ENCODE measurements around the gene OTOG.

Gene OTOG

DNA sequence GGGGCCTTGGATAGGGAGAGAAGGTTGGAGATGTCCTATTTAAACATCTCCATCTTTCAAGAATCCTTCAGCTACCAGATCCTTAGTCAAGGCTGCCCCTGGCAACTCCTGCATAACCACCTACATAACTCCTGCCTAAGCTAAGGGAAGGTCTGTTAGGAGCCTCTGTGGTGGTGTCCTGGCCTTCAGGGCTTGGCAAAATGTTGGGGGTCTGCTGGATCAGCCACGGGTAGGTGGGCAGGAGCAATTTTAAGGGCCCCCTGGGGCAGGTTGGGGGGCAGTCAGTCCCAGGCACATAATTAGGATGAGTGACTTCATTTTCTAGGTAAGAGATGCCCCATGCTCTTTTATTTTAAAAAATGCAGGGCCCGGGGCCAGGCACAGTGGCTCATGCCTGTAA lies 28.7 kb upstream of the OTOG start:
- no peak for DNase-seq

DNA sequence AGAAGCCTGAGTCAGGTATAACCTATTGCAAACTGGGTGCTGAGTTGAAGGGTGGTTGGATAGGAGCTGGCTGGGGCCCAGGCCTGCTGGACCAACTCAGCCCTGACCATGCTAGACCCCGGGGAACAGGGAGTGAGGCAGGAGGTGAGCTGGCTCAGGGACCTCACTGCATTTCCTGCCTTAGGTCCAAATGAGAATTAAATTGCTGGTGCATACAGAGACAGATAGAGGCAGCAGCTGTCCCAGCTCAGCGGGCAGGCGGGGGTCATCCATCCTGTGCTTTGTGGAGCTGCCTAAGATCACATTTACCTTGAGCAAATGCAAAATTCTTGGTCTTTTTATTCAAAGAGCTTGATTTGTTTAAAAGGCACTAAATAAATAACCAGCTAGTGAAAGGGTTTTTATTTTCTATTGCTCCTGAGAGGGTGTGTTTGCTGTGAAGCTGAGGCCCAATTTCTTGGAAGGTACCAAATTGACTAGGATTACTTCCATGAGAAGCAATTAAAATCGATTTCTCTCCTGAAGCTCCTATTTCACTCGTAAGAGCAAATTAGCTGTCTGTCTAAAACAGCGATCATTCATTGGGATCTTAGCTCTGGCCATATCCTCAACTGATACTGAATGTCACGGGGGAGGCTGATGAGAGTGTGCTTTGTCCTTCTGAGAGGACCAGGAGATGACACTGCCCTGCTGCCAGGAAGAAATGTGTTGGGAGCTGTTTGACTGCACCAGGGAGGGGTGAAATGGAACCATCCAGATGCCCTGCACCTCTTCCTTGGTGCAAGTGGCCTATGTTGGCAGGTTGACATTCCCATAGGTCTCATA lies 27.8 kb upstream of the OTOG start:
- DNase-seq: no peak

DNA sequence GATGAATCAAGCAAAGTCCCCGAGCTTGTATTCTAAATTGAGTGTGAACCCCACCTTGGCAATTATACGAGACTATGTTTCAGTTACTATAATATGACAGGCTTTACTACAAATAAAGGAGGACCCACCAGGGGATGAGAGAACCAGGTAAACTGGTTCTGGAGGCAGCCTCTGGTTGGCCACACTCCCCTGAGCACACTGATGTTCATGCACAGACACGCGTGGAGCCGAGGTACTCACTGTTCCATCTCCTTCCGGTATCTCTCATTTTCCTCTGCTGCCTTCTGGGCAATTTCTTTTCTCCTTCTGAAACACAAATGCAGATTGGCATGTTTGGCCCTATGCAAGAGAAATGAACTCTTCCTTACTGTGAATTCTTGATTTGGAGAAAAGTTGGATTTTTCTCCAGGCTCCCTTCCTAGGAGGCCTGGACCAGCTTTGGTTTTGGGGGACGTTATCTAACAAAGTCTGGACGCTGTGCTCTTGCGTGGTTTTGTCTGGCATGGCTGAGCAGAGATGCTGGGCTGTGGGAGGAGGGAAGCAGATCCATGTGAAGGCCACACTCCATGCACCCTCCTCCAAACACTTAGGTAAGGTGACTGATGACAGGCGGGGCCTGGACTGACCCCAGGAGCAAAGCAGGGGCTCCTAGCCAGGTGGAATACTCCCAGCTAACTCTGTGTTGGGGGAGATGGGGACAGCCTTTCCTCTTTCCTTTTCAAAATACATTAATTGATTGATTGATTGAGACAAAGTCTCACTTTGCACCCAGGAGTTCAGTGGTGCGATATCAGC lies 25.8 kb upstream of the OTOG start:
- no peak for DNase-seq

DNA sequence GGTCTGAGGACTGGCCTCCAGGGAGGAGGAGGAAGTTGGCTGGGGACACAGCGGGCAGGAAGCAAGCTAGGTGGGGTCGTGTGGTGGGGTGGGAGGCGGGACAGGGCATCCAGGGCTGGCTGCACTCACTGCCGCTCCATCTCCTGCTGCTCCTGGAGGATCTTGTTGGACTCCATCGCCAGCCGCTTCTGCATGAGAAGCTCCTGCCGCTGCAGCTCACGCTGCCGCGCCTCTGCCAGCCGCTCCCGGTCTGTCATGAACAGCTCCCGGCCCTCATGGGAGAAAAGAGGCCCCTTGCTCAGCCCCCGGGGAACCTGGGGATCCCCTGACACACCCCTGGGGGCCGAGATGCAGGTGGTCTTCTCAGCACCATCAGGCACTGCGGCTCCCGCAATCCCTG lies 24.4 kb upstream of the OTOG start:
- no peak for DNase-seq

DNA sequence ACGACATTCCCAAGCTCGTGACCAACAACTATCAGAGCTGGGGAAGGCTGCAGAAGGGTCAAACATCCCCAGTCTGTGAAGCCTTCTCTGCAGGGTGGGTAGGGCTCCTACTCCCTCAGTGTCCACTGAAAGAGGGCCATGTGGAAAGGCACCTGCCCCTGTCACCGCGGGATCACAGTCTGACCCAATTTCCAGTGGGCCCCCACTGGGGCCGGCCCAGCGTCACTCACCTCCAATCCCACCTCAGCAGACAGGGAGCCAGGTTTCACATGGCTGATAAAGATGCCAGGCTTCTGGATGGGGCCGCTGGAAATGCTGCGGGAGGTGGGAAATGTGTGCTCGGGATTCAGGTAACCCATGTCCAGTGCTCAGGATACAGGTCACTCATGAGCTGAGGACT lies 22.8 kb upstream of the OTOG start:
- DNase-seq: no peak

DNA sequence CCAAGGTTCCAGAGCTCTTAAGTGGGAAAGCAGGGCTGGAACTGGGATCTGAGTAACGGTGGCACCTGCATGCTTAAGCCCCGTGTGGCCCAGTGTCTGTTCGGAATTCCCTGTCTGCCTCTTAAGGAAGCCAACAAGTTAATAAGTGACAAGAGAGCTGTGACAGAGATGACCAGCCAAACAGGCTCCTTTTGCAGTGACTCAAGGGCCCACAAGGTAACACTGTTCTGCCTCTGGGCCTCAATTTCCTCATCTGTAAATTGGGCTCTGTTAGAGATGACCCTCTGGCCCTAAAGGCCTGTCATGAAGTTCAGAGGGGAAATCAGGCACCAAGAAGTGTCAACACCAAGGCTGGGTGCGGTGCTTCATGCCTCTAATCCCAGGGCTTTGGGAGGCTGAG lies 21.5 kb upstream of the OTOG start:
- DNase-seq: no peak

DNA sequence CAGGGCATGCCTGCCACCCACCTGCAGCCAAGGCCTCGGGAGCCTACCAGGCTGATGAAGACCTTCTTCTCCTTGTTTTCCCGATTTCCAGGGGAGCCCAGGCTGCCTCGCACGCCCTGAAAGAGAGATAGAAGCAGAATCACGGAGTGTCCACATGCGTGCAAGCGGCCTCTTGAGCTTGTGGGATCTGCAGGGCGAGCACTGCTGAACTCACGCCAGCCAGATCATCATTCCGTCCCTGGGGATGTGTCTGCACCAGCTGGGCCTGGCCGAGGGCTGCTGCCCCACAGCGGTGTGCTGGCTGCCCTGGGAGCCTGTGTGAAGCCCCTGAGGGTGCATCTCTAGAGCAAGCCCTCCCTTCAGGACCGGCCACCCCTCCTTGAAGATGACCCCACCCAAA lies 20.7 kb upstream of the OTOG start:
- DNase-seq: no peak

DNA sequence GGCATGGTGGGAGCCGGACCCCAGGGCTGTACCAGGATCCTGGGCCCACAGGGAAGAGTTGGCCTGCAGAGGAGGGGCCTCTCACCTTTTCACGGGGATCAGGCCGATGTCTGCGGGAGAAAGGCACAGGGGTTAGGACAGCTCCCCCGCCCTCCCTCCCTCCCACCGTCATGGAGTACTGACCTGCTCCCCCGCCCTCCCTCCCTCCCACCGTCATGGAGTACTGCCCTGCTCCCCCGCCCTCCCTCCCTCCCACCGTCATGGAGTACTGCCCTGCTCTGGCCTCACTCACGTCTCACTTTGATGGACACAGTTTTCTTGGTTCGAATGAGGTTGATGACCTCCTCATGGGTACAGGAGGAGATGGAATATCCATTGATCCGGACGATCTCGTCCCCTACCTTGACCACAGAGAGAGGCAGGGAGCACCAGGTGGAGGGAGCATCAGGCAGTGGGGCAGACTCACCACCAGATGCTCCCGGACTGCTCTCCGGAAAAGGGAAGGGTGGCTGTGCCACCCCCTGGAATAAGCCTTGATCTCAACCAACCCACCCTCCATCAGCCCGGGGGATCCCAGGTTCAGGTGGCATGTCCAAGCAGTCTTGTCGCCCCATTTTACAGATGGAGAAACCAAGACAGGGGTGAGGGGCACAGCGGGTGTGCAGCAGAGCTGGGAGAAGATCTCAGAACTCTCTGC lies 20.0 kb upstream of the OTOG start:
- no peak for DNase-seq

DNA sequence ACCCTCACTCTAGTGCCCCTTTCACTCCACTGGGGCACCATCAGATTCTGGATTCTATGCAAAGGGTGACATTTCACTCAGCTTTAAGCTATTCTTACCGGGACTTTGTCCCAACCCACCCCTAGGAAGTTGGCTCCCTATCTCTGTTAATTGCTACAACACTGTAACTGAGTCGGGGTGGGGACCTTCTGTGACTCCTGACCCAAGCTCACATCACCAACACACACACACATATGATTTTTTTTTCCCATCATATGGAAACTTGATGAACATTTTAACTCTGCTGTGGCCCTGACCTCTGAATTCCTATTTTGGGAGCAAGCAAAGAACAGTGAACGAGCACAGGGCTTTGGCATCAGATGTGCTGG lies 19.4 kb upstream of the OTOG start:
- DNase-seq: no peak

DNA sequence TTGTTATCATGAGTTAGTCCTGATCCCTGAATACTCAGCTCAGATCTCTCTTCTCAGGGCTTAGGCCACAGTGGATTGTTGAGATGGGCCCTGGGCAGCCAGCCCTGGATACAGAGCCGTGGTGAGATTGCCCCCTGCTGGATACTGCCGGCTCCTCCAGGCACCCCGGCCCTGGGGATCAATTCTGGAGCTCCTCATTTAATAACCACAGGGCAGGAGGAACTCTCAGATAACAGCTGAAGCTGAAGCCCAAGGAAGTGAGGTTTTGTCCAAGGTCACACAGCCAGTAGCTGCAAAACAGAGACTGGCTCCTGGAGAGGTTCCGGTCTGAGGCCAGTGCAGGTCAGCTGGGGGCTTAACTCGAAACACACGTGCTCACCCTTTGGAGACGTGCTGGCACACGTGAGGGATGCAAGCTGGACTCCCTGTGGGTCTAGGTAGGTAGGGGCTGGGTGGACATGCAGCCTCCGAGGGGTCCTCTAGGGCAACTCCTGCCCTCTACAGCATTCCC lies 18.8 kb upstream of the OTOG start:
- peak; percentile 15 for DNase-seq

DNA sequence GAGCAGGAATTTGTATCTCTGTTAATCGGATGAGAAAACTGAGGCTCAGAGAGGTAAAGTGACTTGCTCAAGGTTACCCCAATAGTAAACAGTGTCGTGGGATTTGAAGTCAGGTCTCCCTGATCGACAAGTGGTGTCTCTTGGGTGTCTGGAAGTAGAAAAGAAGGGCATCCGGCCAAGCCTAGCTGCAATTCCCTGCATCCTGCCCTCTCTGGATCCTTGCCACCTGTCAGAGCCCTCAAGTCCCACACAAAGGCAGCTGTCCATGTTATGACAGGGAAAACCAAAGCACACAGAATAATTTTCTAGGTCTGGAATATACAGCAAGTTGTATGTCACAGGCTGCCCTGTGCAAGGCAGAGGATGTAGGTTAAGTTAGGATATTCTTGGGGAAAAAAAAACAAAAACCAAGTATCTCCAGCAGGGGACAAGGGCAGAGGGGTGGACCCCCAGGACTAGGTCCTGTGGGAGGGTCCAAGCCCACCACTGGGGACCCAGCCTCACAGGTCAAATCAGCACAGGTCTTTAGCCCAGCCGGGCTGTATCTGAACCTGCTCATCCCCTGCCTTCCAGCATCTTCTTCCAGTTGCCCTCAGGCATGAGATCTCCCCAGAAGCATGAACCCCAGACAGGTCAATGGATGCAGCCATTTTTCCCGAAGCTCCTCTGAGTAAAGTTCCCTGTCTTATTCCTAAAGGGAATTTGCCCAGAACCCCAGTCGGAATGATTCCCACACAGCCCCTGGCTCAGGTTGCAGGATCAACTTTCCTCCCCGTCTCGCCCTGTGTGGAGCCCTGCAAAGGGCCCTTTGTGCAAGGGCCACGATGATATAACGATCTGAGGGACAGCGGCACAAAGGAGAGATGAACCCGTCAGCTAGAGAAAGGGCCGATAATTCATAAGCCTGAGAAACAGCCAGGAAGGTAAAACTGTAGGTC lies 17.9 kb upstream of the OTOG start:
- no peak for DNase-seq

DNA sequence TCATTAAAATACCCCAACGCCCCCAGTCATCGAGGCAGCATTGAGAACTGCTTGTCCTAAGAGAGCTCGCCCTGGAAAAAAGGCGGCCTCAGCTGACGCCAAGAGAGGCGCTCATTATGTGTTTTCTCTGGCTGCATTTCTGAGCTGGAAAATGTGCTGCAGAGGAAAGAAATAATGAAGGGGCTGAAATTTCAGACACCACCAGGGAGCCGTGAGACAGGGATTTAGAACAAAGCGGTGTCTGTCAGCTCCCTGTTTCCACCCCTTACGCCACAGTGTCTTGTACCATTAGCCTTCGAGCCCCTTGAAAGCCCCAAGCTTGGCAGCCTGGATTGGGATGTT lies 17.2 kb upstream of the OTOG start:
- DNase-seq: no peak

DNA sequence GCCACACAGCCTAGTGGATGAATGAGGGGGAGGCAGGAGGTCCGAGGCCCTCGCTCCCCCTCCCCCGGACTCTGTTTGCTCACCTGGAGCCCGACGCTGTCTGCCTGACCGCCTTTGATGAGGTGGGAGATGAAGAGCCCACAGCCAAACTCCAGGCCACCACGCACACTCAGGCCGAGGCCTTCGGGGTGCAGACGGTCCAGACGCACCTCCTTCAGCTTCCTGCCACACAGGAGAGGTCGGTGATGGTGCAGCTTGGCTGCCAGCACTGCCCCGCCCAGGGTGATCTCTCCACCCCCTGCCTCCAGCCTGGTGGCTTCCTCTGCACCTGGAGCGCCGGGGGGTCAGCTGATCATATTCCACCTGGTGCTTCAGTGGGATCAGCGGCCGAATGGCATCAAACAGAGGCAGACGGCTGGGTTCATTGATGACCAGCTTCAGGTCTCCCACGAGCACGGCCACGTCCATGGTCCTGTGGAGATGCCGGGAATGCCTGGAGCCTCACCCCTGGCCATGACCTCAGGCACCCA lies 15.9 kb upstream of the OTOG start:
- DNase-seq: no peak

DNA sequence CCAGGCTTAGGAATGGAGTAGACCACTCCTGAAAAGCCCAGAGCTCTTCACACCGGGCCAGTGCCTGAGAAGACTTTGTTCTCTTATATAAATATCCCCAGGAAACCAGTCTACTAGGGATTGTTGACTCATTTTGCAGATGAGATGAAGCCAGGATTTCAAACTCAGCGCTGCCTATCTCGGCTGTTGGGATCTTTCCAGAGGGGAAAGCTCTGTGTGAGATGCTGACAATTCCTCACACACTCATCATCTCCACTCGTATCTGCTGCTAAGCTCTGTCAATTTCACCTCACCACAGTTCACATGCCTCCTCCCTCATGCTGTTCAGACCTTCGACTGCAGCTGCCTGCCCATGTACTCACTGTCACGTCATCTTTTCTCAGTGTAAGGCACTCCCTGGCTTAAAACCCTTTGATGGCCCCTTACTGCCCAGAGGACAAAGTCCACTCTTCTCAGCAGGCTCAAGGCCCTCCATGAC lies 15.4 kb upstream of the OTOG start:
- no peak for DNase-seq

DNA sequence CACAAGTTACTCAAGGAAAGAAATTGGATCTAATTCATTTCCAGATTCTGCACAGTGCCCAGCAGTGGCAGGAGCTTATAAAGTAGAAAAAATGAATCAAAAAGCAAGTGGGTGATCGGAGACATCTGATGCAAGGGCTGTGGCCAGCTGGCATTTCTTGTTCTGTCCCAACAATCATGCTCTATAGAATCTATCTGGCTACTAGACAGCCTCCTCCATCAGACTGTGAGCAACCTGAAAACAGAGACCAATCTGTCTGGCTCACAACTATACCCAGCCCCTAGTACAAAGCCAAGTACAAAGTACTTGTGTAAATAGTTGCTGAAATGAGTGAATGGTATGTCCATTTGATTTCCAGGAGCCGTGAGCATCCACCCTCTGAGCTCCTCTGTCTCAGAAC lies 14.3 kb upstream of the OTOG start:
- no peak for DNase-seq

DNA sequence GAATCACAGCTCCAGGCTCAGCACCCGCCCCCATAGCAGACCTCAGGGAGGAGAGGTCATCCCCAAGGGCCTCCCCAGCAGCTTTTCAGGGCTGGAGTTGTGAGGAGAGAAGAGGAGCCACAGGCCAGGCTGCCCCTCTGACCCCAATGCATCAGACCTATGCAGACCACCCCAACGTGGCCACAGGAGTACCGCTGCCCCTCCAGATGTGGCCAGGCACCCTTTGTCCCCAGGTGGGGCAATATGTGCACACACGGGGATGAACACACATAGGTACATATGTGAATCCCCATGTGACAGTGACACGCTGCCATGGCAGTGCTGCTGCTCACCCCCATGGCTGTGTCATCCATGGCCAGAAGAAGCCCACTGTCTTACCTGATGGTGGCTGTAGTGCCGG lies 13.7 kb upstream of the OTOG start:
- no peak for DNase-seq

DNA sequence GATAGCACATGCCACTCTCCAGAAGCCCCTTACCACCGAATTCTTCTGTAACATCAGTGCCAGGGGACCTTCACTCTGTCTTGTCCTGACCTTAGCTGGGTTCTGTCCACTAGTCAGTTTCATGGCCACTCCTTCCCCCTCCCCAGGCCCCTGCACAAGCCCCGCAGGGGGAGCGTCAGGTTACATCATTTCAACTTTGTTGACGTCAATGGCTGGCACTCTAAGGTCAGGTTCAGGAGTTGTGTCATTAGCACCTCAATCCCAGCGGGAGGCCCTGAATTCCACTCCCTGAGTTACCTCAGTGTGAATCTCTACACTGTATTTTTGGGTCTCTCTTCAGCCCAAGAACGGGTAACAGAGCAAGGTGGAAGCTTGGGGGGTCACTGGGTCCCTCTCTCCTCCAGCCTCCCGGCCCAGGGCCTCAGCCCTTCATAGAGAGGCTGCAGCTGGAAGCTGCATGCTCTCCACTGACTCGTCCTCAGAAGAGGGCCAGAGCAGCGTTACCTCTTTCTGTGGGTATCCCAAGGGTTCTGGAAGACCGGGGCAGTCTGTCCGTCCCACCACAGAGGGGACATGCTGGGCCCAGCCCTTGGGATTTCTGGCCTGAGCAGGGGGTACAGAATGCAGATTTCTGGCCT lies 13.2 kb upstream of the OTOG start:
- DNase-seq: no peak

DNA sequence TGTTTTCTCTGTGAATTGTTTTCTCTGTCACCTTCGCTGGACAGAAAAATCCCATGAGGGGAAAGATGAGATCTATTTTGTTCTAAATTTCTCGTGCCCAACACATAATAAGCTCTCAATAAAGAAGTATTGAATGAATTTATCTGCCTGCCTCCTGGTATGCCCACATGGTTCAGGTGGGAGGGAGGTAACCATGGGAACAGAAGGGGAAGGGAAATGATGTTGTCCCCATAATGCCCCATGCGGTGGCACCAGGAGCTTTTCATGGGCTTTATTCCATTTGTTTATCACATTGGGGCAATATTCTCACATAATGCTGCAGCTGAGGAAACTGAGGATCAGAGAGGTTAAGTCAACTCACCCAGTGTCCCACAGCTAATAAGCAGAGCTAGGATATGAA lies 11.6 kb upstream of the OTOG start:
- DNase-seq: no peak

DNA sequence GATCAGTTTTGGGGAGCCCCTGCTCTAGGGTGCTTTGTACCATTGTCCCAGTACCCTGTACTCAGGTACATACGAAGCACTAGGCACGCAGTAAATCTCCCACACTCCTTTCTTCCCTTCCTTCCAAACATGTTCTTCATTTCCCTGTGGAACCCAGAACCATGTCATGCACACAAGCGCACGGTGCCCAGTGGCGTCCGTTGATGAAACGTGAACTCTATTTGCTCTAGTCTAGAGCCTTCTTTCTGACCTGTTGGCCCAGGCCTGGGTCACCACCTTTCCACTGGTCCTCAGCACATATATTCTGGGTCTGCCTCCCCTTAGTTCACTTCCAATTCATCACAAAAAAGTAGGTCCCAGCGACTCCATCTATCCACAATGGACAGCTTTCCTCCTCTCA lies 9.8 kb upstream of the OTOG start:
- no peak for DNase-seq

DNA sequence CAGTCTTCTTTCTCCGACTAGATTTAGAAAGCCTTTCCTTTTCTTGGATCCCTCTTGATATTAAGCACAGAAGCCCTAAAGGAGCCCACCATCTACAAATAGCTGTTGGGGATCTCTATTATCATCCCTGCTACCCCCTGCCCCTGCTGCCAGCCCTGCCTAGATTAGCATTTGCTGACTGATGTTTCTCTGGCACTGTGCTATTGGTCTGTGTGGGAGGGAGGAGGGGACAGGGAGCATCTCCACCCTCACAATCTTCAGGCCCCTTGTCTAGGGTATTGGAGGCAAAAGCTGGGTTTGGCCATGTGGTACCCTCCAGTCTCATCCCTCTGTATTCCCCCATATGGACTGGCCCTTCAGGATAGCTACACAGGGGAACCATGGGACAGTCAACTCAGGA lies 9.0 kb upstream of the OTOG start:
- no peak for DNase-seq

DNA sequence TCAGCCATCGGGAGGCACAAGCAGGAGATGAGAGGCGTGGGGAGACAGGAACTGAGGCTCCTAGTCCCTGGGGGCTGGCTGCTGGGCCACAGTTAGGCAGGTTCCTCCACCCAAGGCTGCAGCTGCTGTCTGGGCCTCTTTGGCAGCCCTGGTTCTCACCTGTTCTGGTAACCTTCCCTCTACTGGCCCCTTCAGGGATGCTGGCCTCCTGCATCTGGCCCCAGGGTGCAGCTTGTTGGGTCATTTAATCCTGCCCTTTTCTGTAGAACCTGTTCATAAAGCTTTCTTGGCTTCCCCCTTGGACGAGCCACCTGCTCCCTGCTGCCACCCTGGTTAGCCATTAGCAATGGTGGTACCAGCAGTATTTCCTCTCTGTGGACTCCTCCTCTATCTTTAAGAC lies 8.3 kb upstream of the OTOG start:
- no peak for DNase-seq

DNA sequence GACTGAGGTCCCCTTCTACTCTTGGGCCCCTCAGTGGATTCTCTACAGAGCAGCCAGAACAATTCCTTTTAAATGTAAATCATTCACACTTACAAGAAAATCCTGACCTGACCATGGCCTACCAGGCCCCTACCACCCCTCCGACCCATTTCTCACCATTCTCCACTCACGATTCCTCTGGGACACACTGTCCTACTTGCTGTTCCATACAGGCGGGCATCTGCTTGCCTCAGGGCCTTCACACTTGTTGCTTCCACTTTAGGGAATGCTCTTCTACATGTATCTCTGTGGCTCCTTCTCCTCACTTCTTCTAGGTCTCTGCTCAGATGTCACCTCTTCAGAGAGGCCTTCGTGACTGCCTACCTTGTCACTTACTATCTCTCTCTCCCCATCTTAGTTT lies 6.3 kb upstream of the OTOG start:
- DNase-seq: no peak

All from NK-92 treated with Interleukin-12 subunit alpha and Interleukin-12 subunit beta, amount 100 ng/mL, for 24 hours (cell line).